Uterus (tissue), 4 donors: ENCODE results near the gene LENG8. TPM values are rescaled to one million over a fixed set of nuclear protein-coding genes. Genes with fewer than 3 reads are reported as not detected.

Experiments used
- DNase-seq, 2 donors: peaks; one replicate each; pipeline ENCODE4 v3.0.0-alpha.2; 2019 to 2020
- H3K27ac ChIP-seq, 2 donors: fragments of 200-600 bp; sonication (generic); 1 replicate in 1 of 2; 2 replicates in 1 of 2; pipeline ENCODE4 v1.5.1; 2016 to 2018
- H3K27me3 ChIP-seq, 2 donors: fragments of 200-600 bp; sonication (generic); one replicate each; pipeline ENCODE4 v1.5.1; 2018 to 2019; ENCODE audit warnings: control low read depth in 1 of 2
- H3K36me3 ChIP-seq, 2 donors: fragments of 200-600 bp; sonication (generic); one replicate each; pipeline ENCODE4 v1.5.1; 2019; ENCODE audit warnings: control low read depth in 1 of 2
- H3K4me1 ChIP-seq, 2 donors: fragments of 200-600 bp; sonication (generic); one replicate each; pipeline ENCODE4 v1.5.1; 2018 to 2019; ENCODE audit warnings: control low read depth in 1 of 2
- H3K4me3 ChIP-seq, 2 donors: fragments of 200-600 bp; sonication (generic); 1 replicate in 1 of 2; 2 replicates in 1 of 2; pipeline ENCODE4 v1.5.1; 2018 to 2019; ENCODE audit warnings: mild to moderate bottlenecking in 1 of 2
- H3K9me3 ChIP-seq, 2 donors: fragments of 200-600 bp; sonication (generic); one replicate each; pipeline ENCODE4 v1.5.1; 2019; ENCODE audit warnings: control low read depth in 1 of 2
- CTCF ChIP-seq, 4 experiments: fragments of 200-600 bp in 2 of 4; fragments of 450-650 bp in 2 of 4; sonication (generic) in 2 of 4; IDR thresholded peaks; one replicate each; pipeline ENCODE4 v1.5.1; 2016 to 2019; ENCODE audit warnings: antibody characterized with exemption in 4 of 4, mild to moderate bottlenecking in 2 of 4, moderate library complexity in 1 of 4
- POLR2A ChIP-seq, 2 donors: fragments of 450-650 bp; IDR thresholded peaks; one replicate each; pipeline ENCODE4 v1.6.1; 2016; ENCODE audit warnings: antibody characterized with exemption in 2 of 2, mild to moderate bottlenecking in 1 of 2, moderate library complexity in 1 of 2
- intact Hi-C: fragments of 100-400 bp; cut with DNase I; formaldehyde crosslinking; loops from one replicate; pipeline ENCODE4 v1.15.1; 2023; ENCODE audit warnings: low total_unique reads
- total RNA-seq, 4 donors: library from RNA; depleted of rRNA in 3 of 4; stranded (reverse); fragments of >200 nt in 3 of 4; gene quantifications; one replicate each; pipeline versions ENCODE4 v1.1.0 to v1.2.4, GENCODE V29; 2014 to 2023
- donor health status: DM: yes; HTN: yes; CAD: no.

Gene LENG8
- total RNA-seq, 4 donors from 2014 or later = 58.1 to 275 (median 91.4) TPM

- no peaks in the 10 kb centered on the region for H3K27me3 ChIP-seq
- DNase-seq = no peak
- H3K27ac ChIP-seq = no peak overlapping the region
- no peak for TF ChIP-seq POLR2A (IDR thresholded peaks at IDR 0.05)
- TF ChIP-seq CTCF (IDR thresholded peaks at IDR 0.05) = no peak
- H3K9me3 ChIP-seq = no peaks in the 10 kb centered on the region
- H3K4me3 ChIP-seq = no peak overlapping the region
- H3K4me1 ChIP-seq = peaks cover 11 to 15% of the 10 kb centered on the region in 2 donors
- intact Hi-C loops = no loop called here
- no peaks in the 10 kb centered on the region for H3K36me3 ChIP-seq
These were observed 5.2 kb downstream of the LENG8 start for GRCh38 chr19:54453921-54454780.

GRCh38 chr19:54454781-54455675 is 6.0 kb downstream of the LENG8 start:
- Histone ChIP-seq H3K4me3 (no peak overlapping the region), H3K27me3 (no peaks in the 10 kb centered on the region), H3K9me3 (no peaks in the 10 kb centered on the region), H3K4me1 (peaks cover 11 to 13% of the 10 kb centered on the region in 2 donors), H3K27ac (no peak overlapping the region), H3K36me3 (no peaks in the 10 kb centered on the region)
- intact Hi-C loops = no loop called here
- TF ChIP-seq CTCF (IDR thresholded peaks at IDR 0.05) = no peak
- no peak for TF ChIP-seq POLR2A (IDR thresholded peaks at IDR 0.05)
- DNase-seq = no peak

GRCh38 chr19:54455786-54456422 is 6.9 kb downstream of the LENG8 start:
- DNase-seq = no peak
- TF ChIP-seq CTCF (IDR thresholded peaks at IDR 0.05) (no peak), POLR2A (IDR thresholded peaks at IDR 0.05) (no peak)
- H3K4me1 ChIP-seq = peaks cover 4 to 7% of the 10 kb centered on the region in 2 donors
- no peaks in the 10 kb centered on the region for H3K9me3 ChIP-seq
- no peaks in the 10 kb centered on the region for H3K36me3 ChIP-seq
- no peak overlapping the region for H3K4me3 ChIP-seq
- intact Hi-C loops = no loop called here
- no peaks in the 10 kb centered on the region for H3K27me3 ChIP-seq
- no peak overlapping the region for H3K27ac ChIP-seq

- TF ChIP-seq POLR2A (IDR thresholded peaks at IDR 0.05) = no peak
- no peak for TF ChIP-seq CTCF (IDR thresholded peaks at IDR 0.05)
- intact Hi-C loops = no loop called here
- no peaks in the 10 kb centered on the region for H3K9me3 ChIP-seq
- DNase-seq = no peak
- no peak overlapping the region for H3K27ac ChIP-seq
- H3K4me1 ChIP-seq = no peaks in the 10 kb centered on the region
- no peaks in the 10 kb centered on the region for H3K27me3 ChIP-seq
- no peak overlapping the region for H3K4me3 ChIP-seq
- H3K36me3 ChIP-seq = no peaks in the 10 kb centered on the region
These were observed 7.7 kb downstream of the LENG8 start for GRCh38 chr19:54456423-54457373.
